ENCODE measurements around the gene SLC17A2.

The SLC17A2 gene, protein sequence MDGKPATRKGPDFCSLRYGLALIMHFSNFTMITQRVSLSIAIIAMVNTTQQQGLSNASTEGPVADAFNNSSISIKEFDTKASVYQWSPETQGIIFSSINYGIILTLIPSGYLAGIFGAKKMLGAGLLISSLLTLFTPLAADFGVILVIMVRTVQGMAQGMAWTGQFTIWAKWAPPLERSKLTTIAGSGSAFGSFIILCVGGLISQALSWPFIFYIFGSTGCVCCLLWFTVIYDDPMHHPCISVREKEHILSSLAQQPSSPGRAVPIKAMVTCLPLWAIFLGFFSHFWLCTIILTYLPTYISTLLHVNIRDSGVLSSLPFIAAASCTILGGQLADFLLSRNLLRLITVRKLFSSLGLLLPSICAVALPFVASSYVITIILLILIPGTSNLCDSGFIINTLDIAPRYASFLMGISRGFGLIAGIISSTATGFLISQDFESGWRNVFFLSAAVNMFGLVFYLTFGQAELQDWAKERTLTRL

DNA sequence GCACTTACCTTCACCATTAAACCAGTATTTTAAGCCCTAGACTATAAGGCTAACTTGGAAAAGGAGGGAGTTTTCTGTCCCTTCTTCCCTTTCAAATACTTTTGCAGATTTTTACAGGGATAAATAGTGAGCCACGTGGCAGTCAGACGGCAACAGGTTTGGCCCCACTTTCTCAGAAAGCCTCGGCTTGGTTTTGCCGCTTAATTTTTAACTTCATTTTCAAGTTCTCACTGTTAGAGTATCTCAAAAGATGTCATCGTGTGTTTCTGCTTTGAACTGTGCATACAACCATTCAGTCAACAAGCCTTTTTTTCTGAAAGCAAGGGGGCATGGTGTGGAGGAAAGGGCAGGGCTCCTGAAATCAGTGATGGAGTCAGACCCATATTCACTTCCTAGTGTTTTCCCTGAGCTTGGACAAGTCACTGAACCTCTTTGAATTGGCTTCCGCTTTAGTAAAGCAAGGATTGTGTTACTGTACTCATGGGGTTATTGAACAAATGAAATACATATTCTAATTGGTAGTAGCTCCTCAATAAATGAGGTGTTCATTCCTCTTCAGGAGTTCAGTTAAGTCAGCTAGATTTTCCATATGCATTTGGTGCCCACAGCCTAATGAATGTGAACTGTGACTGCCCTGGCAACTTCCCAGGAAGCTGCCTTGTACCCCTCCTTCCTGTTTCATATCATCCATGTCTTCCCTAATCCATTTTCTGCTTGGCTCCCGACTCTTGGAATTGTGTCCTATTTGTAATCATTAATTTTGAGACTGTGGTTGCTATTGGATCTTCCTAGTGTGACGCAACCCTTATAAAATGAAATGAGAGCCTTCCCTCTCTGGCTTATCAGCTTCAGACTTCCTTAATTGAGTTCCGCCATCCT lies at the start of gene SLC17A2:
Gene SLC17A2 (minus strand): TSS at position 160 of the 879 bp plus-strand sequence. CDS start 4,895 bp downstream, outside the sequence.
- DNase-seq (ENCODE audit: low spot score), result no peak

DNA sequence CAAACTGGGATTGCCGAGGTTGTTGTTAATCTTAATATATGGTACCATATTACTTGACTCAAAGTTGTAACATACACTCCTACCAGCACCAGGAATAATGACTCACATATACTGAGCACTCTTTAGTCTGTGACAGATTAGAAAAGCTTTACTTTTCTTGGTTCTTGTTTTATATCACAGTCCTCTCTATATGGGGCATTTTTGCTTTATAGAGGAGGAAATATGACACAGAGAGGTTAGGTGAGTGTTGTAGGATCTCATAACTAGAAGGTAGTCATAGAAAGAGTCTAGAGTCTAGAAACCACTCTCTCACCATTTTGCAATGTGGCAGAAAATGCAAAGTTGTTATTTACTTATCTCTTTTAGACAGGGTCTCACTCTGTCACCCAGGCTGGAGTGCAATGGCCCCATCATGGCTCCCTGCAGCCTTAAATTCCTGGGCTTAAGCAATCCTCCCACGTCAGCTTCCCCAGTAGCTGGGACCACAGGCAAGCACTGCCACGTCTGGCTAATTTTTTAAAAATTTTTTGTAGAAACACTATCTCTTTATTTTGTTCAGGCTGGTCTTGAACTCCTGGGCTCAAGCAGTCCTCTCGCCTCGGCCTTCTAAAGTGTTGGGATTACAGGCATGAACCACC lies 45.6 kb upstream of the SLC17A2 start:
- DNase-seq (ENCODE audit: low spot score), result no peak

- no peak for DNase-seq (ENCODE audit: low spot score)
These were observed 43.5 kb upstream of the SLC17A2 start for GRCh38 chr6:25973923-25974555.

- no peak for DNase-seq (ENCODE audit: low spot score)
These were observed 42.4 kb upstream of the SLC17A2 start for GRCh38 chr6:25972902-25973301.

GRCh38 chr6:25972128-25972527 lies 41.6 kb upstream of the SLC17A2 start:
- DNase-seq (ENCODE audit: low spot score), result no peak

DNA sequence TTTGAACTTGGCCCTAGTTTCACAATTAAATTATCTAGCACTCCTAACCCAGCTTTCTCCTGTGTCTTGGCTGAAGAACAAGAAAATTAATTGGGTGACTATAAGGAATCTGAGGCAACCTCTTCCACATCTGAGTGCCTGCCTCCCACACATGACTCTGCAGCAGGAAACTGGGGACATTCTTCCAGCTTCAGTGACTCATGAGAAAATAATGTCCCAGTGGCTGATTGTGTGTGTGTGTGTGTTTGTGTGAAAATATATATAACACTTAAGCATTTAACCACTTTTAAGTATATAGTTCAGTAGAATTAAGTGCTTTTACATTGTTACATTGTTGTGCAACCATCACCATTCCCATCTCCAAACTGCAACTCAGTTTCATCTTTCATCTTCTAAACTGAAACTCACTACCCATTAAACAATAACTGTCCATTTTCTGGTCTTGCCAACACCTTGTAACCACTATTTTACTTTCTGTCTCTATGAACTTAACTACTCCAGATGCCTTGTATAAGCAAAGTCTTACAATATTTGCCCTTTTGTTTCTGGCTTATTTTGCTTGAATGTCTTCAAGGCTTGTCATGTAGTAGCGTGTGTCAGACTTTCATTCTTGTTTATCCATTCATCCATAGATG lies 40.8 kb upstream of the SLC17A2 start:
- DNase-seq (ENCODE audit: low spot score), result peak; percentile 69

GRCh38 chr6:25968769-25969168 lies 38.3 kb upstream of the SLC17A2 start:
- no peak for DNase-seq (ENCODE audit: low spot score)

DNA sequence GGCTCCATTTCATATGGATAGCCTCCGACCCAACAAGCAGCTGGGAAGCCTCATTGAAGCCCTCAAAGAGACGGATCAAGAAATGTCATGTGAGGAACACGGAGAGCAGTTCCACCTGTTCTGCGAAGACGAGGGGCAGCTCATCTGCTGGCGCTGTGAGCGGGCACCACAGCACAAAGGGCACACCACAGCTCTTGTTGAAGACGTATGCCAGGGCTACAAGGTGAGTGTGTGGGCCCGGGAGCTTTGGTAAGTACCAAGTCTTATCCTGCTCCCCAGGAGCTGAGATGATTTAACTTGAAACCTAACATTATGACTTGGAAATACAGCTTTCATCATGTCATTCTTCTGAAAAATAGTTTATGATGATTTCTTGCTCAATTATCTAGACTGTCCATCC lies 36.2 kb upstream of the SLC17A2 start:
- DNase-seq (ENCODE audit: low spot score), result no peak

DNA sequence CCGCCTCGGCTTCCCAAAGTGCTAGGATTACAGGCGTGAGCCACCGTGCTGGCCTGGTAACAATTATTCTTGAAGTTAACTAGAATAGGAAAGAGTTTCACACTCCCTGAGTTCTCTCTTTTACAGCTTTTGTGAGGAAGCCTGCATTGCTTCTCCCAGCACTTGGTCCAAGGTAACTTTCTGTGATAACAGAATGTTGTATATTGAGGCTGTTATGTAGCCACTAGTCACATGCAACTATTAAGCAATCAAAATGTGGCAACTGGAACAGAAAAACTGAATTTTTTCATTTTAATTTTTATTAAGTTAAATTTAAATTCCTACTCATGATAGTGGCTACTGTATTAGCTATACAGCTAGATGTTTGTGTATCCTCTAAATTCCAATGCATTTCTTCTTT lies 34.6 kb upstream of the SLC17A2 start:
- DNase-seq (ENCODE audit: low spot score), result no peak

DNA sequence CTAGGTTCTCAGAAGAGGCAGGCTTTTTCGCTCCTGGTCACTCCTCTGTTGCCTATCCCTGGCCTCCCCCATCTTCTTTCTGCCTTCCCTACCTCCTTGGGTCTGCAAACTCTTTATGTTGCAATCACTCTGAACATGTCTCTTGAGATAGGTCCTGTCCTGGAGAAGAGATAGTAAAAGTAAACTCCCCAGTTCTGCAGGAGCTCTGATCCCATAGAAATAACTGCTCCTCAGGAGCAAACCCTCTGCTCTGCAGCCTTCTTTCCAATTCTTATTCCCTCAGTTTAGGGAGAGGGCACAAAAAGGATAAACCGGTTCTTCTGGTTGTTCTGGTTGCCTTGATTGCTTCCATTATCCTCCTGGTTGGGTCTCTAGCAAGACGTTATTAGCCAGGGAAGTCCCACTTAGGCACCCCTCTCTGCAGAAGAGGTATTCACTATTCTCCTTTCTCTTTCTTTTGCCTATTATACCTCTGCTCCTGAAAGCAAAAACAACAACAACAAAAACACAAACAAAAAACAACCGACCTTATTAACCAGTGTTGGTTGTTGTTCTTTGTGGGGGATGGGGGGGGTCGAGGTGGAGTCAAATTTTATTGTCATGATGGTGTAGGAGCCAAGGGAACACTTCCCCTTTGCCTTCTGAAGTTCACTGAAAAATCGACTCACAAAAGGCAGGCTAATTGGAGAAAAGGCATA lies 33.1 kb upstream of the SLC17A2 start:
- DNase-seq (ENCODE audit: low spot score), result no peak

DNA sequence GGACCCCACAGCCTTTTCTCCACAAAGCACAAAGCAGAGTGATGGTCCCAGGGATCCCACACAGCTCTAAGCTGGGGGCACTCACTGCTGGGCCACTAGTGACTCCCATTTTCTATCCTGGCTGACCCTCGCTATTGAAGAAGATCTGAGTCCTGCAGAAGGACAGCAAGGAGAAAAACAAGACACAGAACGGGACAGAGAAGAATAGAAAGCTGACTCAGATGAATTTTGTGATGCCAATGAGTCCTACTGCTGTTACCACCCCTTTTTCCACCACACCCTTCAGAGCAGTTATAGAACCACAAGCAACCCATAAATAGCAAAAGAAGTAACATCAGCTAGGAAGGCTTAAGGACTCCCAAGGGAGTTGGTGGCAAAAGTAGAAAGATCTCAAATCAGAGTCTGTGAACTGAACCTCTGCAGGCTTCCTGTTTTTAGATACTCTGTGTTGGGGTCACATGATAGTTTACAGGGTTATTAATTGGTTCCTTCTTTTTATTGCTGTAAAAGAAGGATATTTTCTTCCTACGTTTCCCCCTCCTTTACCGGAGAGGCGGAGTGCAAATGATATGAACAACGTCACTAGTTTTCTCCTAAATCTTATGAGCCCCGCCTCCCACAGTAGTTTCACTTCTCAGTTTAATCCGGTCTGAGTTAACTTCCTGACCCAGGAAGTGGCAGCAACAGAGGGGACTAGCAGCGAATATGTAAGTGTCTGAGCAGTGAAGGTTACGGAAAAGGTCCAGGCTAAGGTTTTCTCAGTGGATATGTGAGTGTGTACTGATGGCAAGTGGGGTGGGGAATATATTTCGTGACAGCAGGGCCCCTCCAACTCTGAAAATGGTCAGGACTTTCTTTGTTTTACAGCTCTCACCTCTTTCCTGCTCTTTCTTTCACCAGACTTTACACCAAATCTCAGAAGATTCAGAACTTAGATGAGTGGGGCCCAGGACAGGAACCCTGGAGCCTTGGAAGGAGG lies 31.9 kb upstream of the SLC17A2 start, which contains the start of gene TRIM38:
Gene TRIM38 (plus strand): TSS at position 654 of the 979 bp plus-strand sequence. CDS start 3,721 bp downstream, outside the sequence.
- peak; percentile 78 for DNase-seq (ENCODE audit: low spot score)

- DNase-seq (ENCODE audit: low spot score), result no peak
These were observed 31.2 kb upstream of the SLC17A2 start for GRCh38 chr6:25961619-25962148.

DNA sequence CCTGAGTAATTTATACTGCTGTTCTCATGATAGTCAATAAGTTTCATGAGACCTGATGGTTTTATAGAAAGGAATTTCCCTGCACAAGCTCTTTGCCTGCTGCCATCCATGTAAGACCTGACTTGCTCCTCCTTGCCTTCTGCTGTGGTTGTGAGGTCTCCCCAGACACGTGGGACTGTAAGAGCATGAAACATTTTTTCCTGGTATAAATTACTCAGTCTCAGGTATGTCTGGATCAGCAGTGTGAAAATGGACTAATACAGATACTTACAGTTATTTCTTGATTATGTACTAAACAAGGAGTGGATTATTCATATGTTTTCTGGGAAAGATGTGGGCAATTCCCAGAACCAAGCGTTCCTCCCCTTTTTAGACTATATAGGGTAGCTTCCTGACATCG lies 30.2 kb upstream of the SLC17A2 start:
- DNase-seq (ENCODE audit: low spot score), result no peak

GRCh38 chr6:25959890-25960536 lies 29.5 kb upstream of the SLC17A2 start:
- no peak for DNase-seq (ENCODE audit: low spot score)

GRCh38 chr6:25958700-25959162 lies 28.2 kb upstream of the SLC17A2 start:
- no peak for DNase-seq (ENCODE audit: low spot score)

DNA sequence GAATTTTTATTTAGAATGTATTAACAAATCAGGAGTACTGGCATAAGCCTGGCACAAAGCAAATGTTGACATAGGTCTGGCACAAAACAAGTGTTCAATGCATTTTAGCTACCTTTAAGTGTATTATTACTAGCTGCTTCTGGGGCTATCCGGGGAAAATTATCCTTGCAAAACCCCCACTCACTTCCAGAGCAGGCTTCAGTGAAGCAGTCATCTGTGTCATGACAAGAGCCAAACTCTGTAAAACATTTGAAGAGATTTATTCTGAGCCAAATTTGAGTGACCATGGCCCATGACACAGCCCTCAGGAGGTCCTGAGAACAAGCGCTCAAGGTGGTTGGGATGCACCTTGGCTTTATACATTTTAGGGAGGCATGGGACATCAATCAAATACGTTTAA lies 25.7 kb upstream of the SLC17A2 start:
- DNase-seq (ENCODE audit: low spot score), result no peak

DNA sequence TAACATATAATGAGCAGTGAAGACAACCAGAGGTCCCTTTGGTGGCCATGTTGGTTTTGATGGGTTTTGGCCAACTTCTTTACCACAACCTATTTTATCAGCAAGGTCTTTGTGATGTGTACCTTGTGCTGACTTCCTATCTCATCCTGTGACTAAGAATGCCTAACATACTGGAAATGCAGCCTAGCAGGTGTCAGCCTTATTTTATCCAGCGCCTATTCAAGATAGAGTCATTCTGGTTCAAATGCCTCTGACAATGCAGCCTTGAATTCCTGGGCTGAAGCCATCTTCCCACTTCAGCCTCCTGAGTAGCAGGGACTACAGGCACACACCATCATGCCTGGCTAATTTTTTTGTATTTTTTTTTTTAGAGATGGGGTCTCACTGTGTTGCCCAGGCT lies 24.3 kb upstream of the SLC17A2 start:
- no peak for DNase-seq (ENCODE audit: low spot score)

DNA sequence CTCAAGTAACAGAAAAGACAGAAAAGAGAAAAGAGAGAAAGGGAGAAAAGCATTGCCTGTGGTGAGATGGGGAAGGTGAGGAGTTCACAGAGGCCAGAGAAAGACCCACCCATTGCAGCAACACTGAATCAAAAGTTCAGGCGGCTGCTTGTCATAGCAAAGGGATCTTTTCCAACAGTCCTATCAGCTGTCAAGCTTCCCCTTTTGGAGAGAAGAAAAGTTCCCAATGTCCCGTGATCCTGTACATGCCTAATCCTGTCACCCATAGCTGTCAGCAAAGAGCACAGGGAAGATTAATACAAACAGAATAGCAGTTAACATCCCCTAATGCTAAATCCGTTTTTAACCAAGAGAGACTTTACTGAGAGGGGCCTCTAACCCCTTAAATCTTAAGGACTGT lies 23.2 kb upstream of the SLC17A2 start:
- DNase-seq (ENCODE audit: low spot score), result no peak

- no peak for DNase-seq (ENCODE audit: low spot score)
These were observed 22.0 kb upstream of the SLC17A2 start for GRCh38 chr6:25952535-25952934.
